CD14-positive monocyte (primary cell): ENCODE results near the gene SMARCA2. TPM values are rescaled to one million over a fixed set of nuclear protein-coding genes. Genes with fewer than 3 reads are reported as not detected.

Experiments
- DNase-seq, 3 donors: peaks; one replicate each; pipeline ENCODE4 v3.0.0-alpha.2; 2011 to 2022
- H2AFZ ChIP-seq: 2 replicates; pipeline ENCODE4 v1.6.0; 2012; ENCODE audit warnings: mild to moderate bottlenecking, low read depth, low read length, inconsistent platforms; ENCODE audit not compliant: insufficient read depth, poor library complexity, severe bottlenecking
- H3K27ac ChIP-seq, 2 donors: 1 replicate in 1 of 2; 2 replicates in 1 of 2; pipeline ENCODE4 v1.5.1; 2012 to 2013; ENCODE audit warnings: low read length in 2 of 2, control low read depth in 1 of 2, inconsistent platforms in 1 of 2, low read depth in 1 of 2, mild to moderate bottlenecking in 1 of 2
- H3K27me3 ChIP-seq, 2 donors: one replicate each; pipeline versions ENCODE4 v1.6.0 to v1.6.1; 2011 to 2013; ENCODE audit warnings: low read length in 2 of 2; ENCODE audit not compliant: control insufficient read depth in 2 of 2, insufficient read depth in 2 of 2
- H3K36me3 ChIP-seq, 2 donors: replicated peaks in 1 of 2; 1 replicate in 1 of 2; 2 replicates in 1 of 2; pipeline versions ENCODE4 v1.5.1 to v1.6.1; 2012 to 2013; ENCODE audit warnings: low read length in 2 of 2, control low read depth in 1 of 2, inconsistent platforms in 1 of 2, mild to moderate bottlenecking in 1 of 2; ENCODE audit not compliant: insufficient read depth in 2 of 2, control insufficient read depth in 1 of 2
- H3K4me1 ChIP-seq, 2 donors: 1 replicate in 1 of 2; 2 replicates in 1 of 2; pipeline versions ENCODE4 v1.5.1 to v1.6.1; 2012 to 2013; ENCODE audit warnings: low read length in 2 of 2, control low read depth in 1 of 2, inconsistent platforms in 1 of 2, mild to moderate bottlenecking in 1 of 2, moderate library complexity in 1 of 2; ENCODE audit not compliant: insufficient read depth in 2 of 2, control insufficient read depth in 1 of 2
- H3K4me2 ChIP-seq: replicated peaks from 2 replicates; pipeline ENCODE3; 2012; ENCODE audit warnings: low read length, moderate library complexity, mild to moderate bottlenecking; ENCODE audit not compliant: poor library complexity, severe bottlenecking; ENCODE audit errors: extremely low read depth
- H3K4me3 ChIP-seq, 3 experiments: fragments of 200-600 bp in 1 of 3; sonication (generic) in 1 of 3; replicated peaks in 1 of 3; 1 replicate in 2 of 3; 2 replicates in 1 of 3; pipeline ENCODE4 v1.5.1; 2011 to 2013; ENCODE audit warnings: low read length in 3 of 3, mild to moderate bottlenecking in 3 of 3, control low read depth in 2 of 3, low read depth in 2 of 3, inconsistent platforms in 1 of 3, moderate library complexity in 1 of 3
- H3K79me2 ChIP-seq: 2 replicates; pipeline ENCODE4 v1.6.0; 2012; ENCODE audit warnings: mild to moderate bottlenecking, control low read depth, inconsistent platforms, low read length, moderate library complexity; ENCODE audit not compliant: insufficient read depth
- H3K9ac ChIP-seq: 2 replicates; pipeline ENCODE4 v1.6.0; 2017; ENCODE audit warnings: low read length, mild to moderate bottlenecking; ENCODE audit not compliant: insufficient read depth, poor library complexity, severe bottlenecking
- H3K9me3 ChIP-seq, 2 donors: replicated peaks in 1 of 2; 1 replicate in 1 of 2; 2 replicates in 1 of 2; pipeline versions ENCODE4 v1.5.1 to v1.6.1; 2012 to 2013; ENCODE audit warnings: low read length in 2 of 2, control low read depth in 1 of 2; ENCODE audit not compliant: control insufficient read depth in 1 of 2, insufficient read depth in 1 of 2
- H4K20me1 ChIP-seq: 2 replicates; pipeline ENCODE4 v1.6.0; 2012; ENCODE audit warnings: mild to moderate bottlenecking, low read length, control low read depth, moderate library complexity; ENCODE audit not compliant: insufficient read depth
- H3K27ac Mint-ChIP-seq, 7 donors: one replicate each; pipeline ENCODE4 v1.8.0; 2020; ENCODE audit warnings: mild to moderate bottlenecking in 7 of 7, mixed read lengths in 7 of 7, moderate library complexity in 6 of 7, inconsistent platforms in 2 of 7
- H3K27me3 Mint-ChIP-seq, 3 donors: one replicate each; pipeline ENCODE4 v1.8.0; 2021 to 2022; ENCODE audit warnings: low read depth in 3 of 3, mild to moderate bottlenecking in 3 of 3, mixed read lengths in 3 of 3, moderate library complexity in 3 of 3, inconsistent platforms in 1 of 3
- H3K36me3 Mint-ChIP-seq, 2 donors: one replicate each; pipeline ENCODE4 v1.8.0; 2020; ENCODE audit warnings: mixed read lengths in 2 of 2, inconsistent platforms in 1 of 2, mild to moderate bottlenecking in 1 of 2
- H3K4me1 Mint-ChIP-seq: one replicate; pipeline ENCODE4 v1.8.0; 2020; ENCODE audit warnings: mild to moderate bottlenecking, mixed read lengths
- H3K4me3 Mint-ChIP-seq, 2 donors: one replicate each; pipeline ENCODE4 v1.8.0; 2020; ENCODE audit warnings: mild to moderate bottlenecking in 2 of 2, mixed read lengths in 2 of 2, moderate library complexity in 1 of 2
- H3K9me3 Mint-ChIP-seq, 7 donors: one replicate each; pipeline ENCODE4 v1.8.0; 2020 to 2022; ENCODE audit warnings: mixed read lengths in 7 of 7, mild to moderate bottlenecking in 6 of 7, moderate library complexity in 6 of 7, inconsistent platforms in 2 of 7
- CTCF ChIP-seq: fragments of 200-600 bp; IDR thresholded peaks from one replicate; pipeline ENCODE4 v1.8.0; 2022; ENCODE audit warnings: antibody characterized with exemption, mild to moderate bottlenecking
- WGBS: methylation state at CpG from one replicate; pipeline ENCODE4 v1.1.5; 2013; ENCODE audit warnings: missing lambda C conversion rate; ENCODE audit not compliant: insufficient coverage; 5-methylcytosine and 5-hydroxymethylcytosine counted together
- intact Hi-C, 2 donors: fragments of 100-400 bp; cut with micrococcal nuclease; formaldehyde crosslinking; loops; one replicate each; pipeline versions ENCODE4 v1.15.0 to v1.15.1; 2023
- polyA plus RNA-seq, 3 donors: library from polyadenylated mRNA; depleted of rRNA in 1 of 3; unstranded in 2 of 3; stranded (reverse) in 1 of 3; fragments of 300-500 nt in 2 of 3; fragments of >200 nt in 1 of 3; fragmentation: Illumina TruSeq in 2 of 3; gene quantifications; 1 replicate in 2 of 3; 2 replicates in 1 of 3; pipeline ENCODE4 v1.2.3, GENCODE V29; 2012 to 2021

Gene SMARCA2
- polyA plus RNA-seq, 3 donors, result 11.0 to 54.7 (median 11.8) TPM

DNA sequence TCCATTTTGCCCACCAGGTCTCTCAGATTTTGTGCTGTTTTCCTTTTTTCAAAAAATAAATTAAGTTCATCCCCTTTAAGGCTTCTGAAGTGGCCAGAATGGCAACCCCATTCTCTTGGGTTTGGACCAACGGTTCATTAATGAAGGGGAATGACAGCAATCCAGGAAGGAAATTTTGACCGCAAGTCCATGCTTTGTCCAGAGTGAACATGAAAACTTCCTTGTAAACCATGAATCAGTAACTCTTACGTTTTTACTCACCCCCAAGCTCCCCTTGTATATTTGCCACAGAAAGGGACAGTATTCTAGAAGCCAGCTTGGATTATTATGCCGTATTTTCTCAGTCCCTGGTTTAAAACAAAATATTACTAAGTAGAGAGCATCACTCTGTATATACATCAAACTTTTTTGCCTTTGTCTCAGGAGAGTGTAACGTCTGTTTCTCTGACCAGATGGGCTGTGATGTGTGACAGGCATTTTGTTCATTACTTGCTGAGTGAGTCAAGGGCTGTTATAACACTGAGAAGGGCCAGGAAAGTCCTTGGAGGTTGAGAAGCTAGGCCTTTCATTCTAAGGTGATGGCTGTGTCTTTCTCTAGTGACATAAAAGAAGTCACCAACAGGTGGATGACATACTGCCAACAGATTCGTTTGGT, 148.2 kb downstream of the SMARCA2 start:
- H3K36me3 Mint-ChIP-seq, result peaks cover 41 to 59% of the 10 kb centered on the region in 2 donors
- peaks cover 35 to 51% of the 10 kb centered on the region in 2 donors for H3K4me1 ChIP-seq
- peaks cover 0 to 4% (median 0%) of the 10 kb centered on the region in 7 donors for H3K9me3 Mint-ChIP-seq
- peak overlapping the region in 1 of 2 donors; percentile 35 for H3K4me3 Mint-ChIP-seq
- no peak overlapping the region for H3K27ac ChIP-seq
- H3K4me2 ChIP-seq, result peak overlapping the region; percentile 30
- peak overlapping the region in 1 of 3 experiments; percentile 14 for H3K4me3 ChIP-seq
- no peak for TF ChIP-seq CTCF
- 0% methylated on average over 1 of the region's 6 CpGs for WGBS
- H4K20me1 ChIP-seq, result peaks cover 48% of the 10 kb centered on the region
- peaks cover 49% of the 10 kb centered on the region for H3K4me1 Mint-ChIP-seq
- no peaks in the 10 kb centered on the region for H3K9me3 ChIP-seq
- DNase-seq, result peak in 1 of 3 donors; percentile 22
- H3K36me3 ChIP-seq, result peaks cover 9 to 38% of the 10 kb centered on the region in 2 donors
- H3K27me3 Mint-ChIP-seq, result no peaks in the 10 kb centered on the region
- no peak overlapping the region for H3K27ac Mint-ChIP-seq
- H3K27me3 ChIP-seq, result no peaks in the 10 kb centered on the region
- H2AFZ ChIP-seq, result no peak overlapping the region
- H3K9ac ChIP-seq, result no peak overlapping the region
- peaks cover 66% of the 10 kb centered on the region for H3K79me2 ChIP-seq
- intact Hi-C loops, result no loop called here

- Histone ChIP-seq H4K20me1 (peaks cover 48% of the 10 kb centered on the region), H3K4me3 (no peak overlapping the region), H3K36me3 (peaks cover 15 to 47% of the 10 kb centered on the region in 2 donors), H3K27me3 (no peaks in the 10 kb centered on the region), H3K27ac (no peak overlapping the region), H3K4me2 (no peak overlapping the region), H3K79me2 (peaks cover 60% of the 10 kb centered on the region), H2AFZ (no peak overlapping the region), H3K4me1 (peaks cover 33 to 43% of the 10 kb centered on the region in 2 donors), H3K9me3 (no peaks in the 10 kb centered on the region), H3K9ac (no peak overlapping the region)
- Mint-ChIP-seq H3K36me3 (peaks cover 50 to 67% of the 10 kb centered on the region in 2 donors), H3K27ac (no peak overlapping the region), H3K9me3 (peaks cover 0 to 4% (median 0%) of the 10 kb centered on the region in 7 donors), H3K27me3 (no peaks in the 10 kb centered on the region), H3K4me3 (no peak overlapping the region), H3K4me1 (peaks cover 44% of the 10 kb centered on the region)
- no peak for TF ChIP-seq CTCF
- DNase-seq, result no peak
- intact Hi-C loops, result no loop called here
- WGBS, result no CpG with 5 or more reads among the region's 1 CpG
Measured at GRCh38 chr9:2164268-2164667, 149.1 kb downstream of the SMARCA2 start.
